Gastrocnemius medialis (tissue), 4 donors: ENCODE measurements around the gene CHML. TPM values are rescaled to one million over a fixed set of nuclear protein-coding genes. Genes with fewer than 3 reads are reported as not detected.

Experiments used
- ATAC-seq, 2 donors: fragments of 150-250 bp; one replicate each; pipeline ENCODE4 v1.9.1; 2016
- DNase-seq, 2 donors: peaks; one replicate each; pipeline ENCODE4 v3.0.0-alpha.2; 2019
- H3K27ac ChIP-seq, 4 donors: fragments of 200-600 bp; sonication (generic); 1 replicate in 1 of 4; 2 replicates in 3 of 4; pipeline ENCODE4 v1.5.1; 2016 to 2018; ENCODE audit warnings: mild to moderate bottlenecking in 2 of 4, moderate library complexity in 1 of 4
- H3K27me3 ChIP-seq, 3 donors: fragments of 200-600 bp; sonication (generic) in 2 of 3; 1 replicate in 1 of 3; 2 replicates in 2 of 3; pipeline versions ENCODE4 v1.5.1 to v1.6.0; 2016 to 2019; ENCODE audit warnings: mild to moderate bottlenecking in 1 of 3, moderate library complexity in 1 of 3
- H3K36me3 ChIP-seq, 2 donors: fragments of 200-600 bp; sonication (generic) in 1 of 2; one replicate each; pipeline ENCODE4 v1.5.1; 2017 to 2018
- H3K4me1 ChIP-seq, 2 donors: fragments of 200-600 bp; sonication (generic) in 1 of 2; one replicate each; pipeline ENCODE4 v1.5.1; 2016 to 2017; ENCODE audit warnings: mild to moderate bottlenecking in 2 of 2
- H3K4me3 ChIP-seq, 4 donors: fragments of 200-600 bp; sonication (generic) in 3 of 4; 1 replicate in 1 of 4; 2 replicates in 3 of 4; pipeline ENCODE4 v1.5.1; 2016 to 2019; ENCODE audit warnings: mild to moderate bottlenecking in 2 of 4
- H3K9me3 ChIP-seq, 3 donors: fragments of 200-600 bp; sonication (generic) in 2 of 3; 1 replicate in 1 of 3; 2 replicates in 2 of 3; pipeline ENCODE4 v1.5.1; 2016 to 2019
- CTCF ChIP-seq, 5 experiments: fragments of 450-650 bp in 3 of 5; fragments of 200-600 bp in 2 of 5; sonication (generic) in 2 of 5; IDR thresholded peaks in 4 of 5; conservative IDR thresholded peaks in 1 of 5; 1 replicate in 4 of 5; 2 replicates in 1 of 5; pipeline ENCODE4 v1.5.1; 2016 to 2019; ENCODE audit warnings: antibody characterized with exemption in 5 of 5, mild to moderate bottlenecking in 3 of 5, moderate library complexity in 3 of 5
- POLR2A ChIP-seq, 2 donors: fragments of 450-650 bp; IDR thresholded peaks; one replicate each; pipeline ENCODE4 v1.6.1; 2017; ENCODE audit warnings: antibody characterized with exemption in 2 of 2, mild to moderate bottlenecking in 2 of 2, moderate library complexity in 2 of 2
- in situ Hi-C, 4 donors: fragments of 200-750 bp; cut with MboI; loops; one replicate each; pipeline versions ENCODE4 v1.15.0 to v1.8.0; 2017; ENCODE audit warnings: low sequenced_read_pairs in 4 of 4
- intact Hi-C: fragments of 100-400 bp; cut with DNase I; formaldehyde crosslinking; loops from one replicate; pipeline ENCODE4 v1.15.1; 2023; ENCODE audit warnings: low total_unique reads
- total RNA-seq, 4 donors: library from RNA; depleted of rRNA; stranded (reverse); fragments of >200 nt; gene quantifications; one replicate each; pipeline versions ENCODE4 v1.1.0 to v1.2.3, GENCODE V29; 2016

CHML gene
- total RNA-seq, 4 donors from 2014 or later = 3.2 to 6.5 (median 4.8) TPM

GRCh38 chr1:241627453-241628259 is 12.5 kb downstream of the CHML start:
- no peak for DNase-seq
- H3K9me3 ChIP-seq = no peaks in the 10 kb centered on the region
- no peak overlapping the region for H3K4me3 ChIP-seq
- in situ Hi-C loops = loop anchor here in 2 of 4 donors (5.0 to 25.0 kb wide), 3 partner anchors 95 to 210 kb away; partner anchors contain the start of genes EXO1 (in 2 of the 2) and KMO (in 1 of the 2)
- peaks cover 5% of the 10 kb centered on the region in 2 donors for H3K4me1 ChIP-seq
- no peaks in the 10 kb centered on the region for H3K36me3 ChIP-seq
- no peaks in the 10 kb centered on the region for H3K27me3 ChIP-seq
- no peak for ATAC-seq
- intact Hi-C loops = loop anchor here (10.0 kb wide), 1 partner anchor 1697 kb away; no protein-coding TSS in a partner anchor
- TF ChIP-seq POLR2A (IDR thresholded peaks at IDR 0.05) (no peak), CTCF (IDR thresholded peaks at IDR 0.05 in 4 of 5, conservative IDR thresholded peaks at IDR 0.05 in 1 of 5) (peak in 4 of 5 experiments; percentile 8 to 41 (median 29))
- H3K27ac ChIP-seq = no peak overlapping the region

GRCh38 chr1:241624935-241625334 is 15.2 kb downstream of the CHML start:
- H3K9me3 ChIP-seq = no peaks in the 10 kb centered on the region
- no peak overlapping the region for H3K27ac ChIP-seq
- in situ Hi-C loops = loop anchor here (5.0 to 25.0 kb wide), 4 partner anchors 93 to 387 kb away; partner anchors contain the start of genes EXO1 (in 4 of the 4) and KMO (in 1 of the 4)
- intact Hi-C loops = loop anchor here (10.0 kb wide), 1 partner anchor 1700 kb away; no protein-coding TSS in a partner anchor
- H3K36me3 ChIP-seq = no peaks in the 10 kb centered on the region
- DNase-seq (no peak), ATAC-seq (no peak)
- TF ChIP-seq POLR2A (IDR thresholded peaks at IDR 0.05) (no peak), CTCF (IDR thresholded peaks at IDR 0.05 in 4 of 5, conservative IDR thresholded peaks at IDR 0.05 in 1 of 5) (no peak)
- H3K27me3 ChIP-seq = no peaks in the 10 kb centered on the region
- peaks cover 5% of the 10 kb centered on the region in 2 donors for H3K4me1 ChIP-seq
- no peak overlapping the region for H3K4me3 ChIP-seq

DNA sequence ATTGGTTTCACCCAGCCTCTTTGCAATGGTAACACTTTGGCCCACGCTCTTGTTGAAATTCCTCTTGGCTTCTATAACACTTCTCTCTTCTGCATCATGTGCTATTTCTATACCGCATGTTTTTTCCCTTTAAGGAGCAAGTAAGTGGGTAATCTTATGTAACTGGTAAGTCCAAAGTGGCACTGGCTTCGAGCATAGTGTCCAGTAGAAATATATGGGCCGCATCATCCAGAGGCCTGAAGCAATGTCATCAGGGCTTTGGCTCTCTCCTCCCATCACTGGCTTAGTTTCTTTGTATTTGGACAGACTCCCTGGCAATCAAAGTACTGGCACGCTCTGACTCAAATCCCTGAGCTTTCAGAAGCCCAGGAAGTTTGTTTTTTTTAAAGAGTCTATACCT is 17.5 kb downstream of the CHML start:
- no peak for ATAC-seq
- Histone ChIP-seq H3K4me1 (peaks cover under 1 to 1% of the 10 kb centered on the region in 2 donors), H3K27ac (no peak overlapping the region), H3K4me3 (no peak overlapping the region), H3K36me3 (no peaks in the 10 kb centered on the region), H3K9me3 (no peaks in the 10 kb centered on the region), H3K27me3 (no peaks in the 10 kb centered on the region)
- DNase-seq = no peak
- TF ChIP-seq POLR2A (IDR thresholded peaks at IDR 0.05) (no peak), CTCF (IDR thresholded peaks at IDR 0.05 in 4 of 5, conservative IDR thresholded peaks at IDR 0.05 in 1 of 5) (no peak)
- intact Hi-C loops (loop anchor here (10.0 kb wide), 1 partner anchor 1702 kb away; no protein-coding TSS in a partner anchor), in situ Hi-C loops (loop anchor here in 3 of 4 donors (10.0 to 25.0 kb wide), 3 partner anchors 98 to 390 kb away; partner anchors contain the start of gene EXO1 (in 2 of the 3))

- intact Hi-C loops (loop anchor here (10.0 kb wide), 1 partner anchor 377 kb away; the partner anchor contains the start of gene MAP1LC3C), in situ Hi-C loops (loop anchor here (10.0 to 25.0 kb wide), 3 partner anchors 220 to 395 kb away; partner anchors contain the start of genes EXO1 (in 2 of the 4) and MAP1LC3C (in 1 of the 4))
- DNase-seq = no peak
- TF ChIP-seq CTCF (IDR thresholded peaks at IDR 0.05 in 4 of 5, conservative IDR thresholded peaks at IDR 0.05 in 1 of 5) (no peak), POLR2A (IDR thresholded peaks at IDR 0.05) (no peak)
- no peaks in the 10 kb centered on the region for H3K9me3 ChIP-seq
- no peak overlapping the region for H3K27ac ChIP-seq
- ATAC-seq = no peak
- no peaks in the 10 kb centered on the region for H3K36me3 ChIP-seq
- no peaks in the 10 kb centered on the region for H3K27me3 ChIP-seq
- H3K4me3 ChIP-seq = no peak overlapping the region
- H3K4me1 ChIP-seq = no peaks in the 10 kb centered on the region
These were observed 22.7 kb downstream of the CHML start for GRCh38 chr1:241617426-241617825.
